PC-9 (cell line): ENCODE measurements around the gene YPEL1. TPM values are rescaled to one million over a fixed set of nuclear protein-coding genes. Genes with fewer than 3 reads are reported as not detected.
"Not testable (repeated sequence)": the region's sequence is repeated elsewhere in the genome, so short reads cannot be mapped to it uniquely, and the experiment has no call there.

Source experiments
- BruUV-seq: library from RNA; stranded (reverse); fragments of 400-500 nt; replicated peaks from 2 replicates; lab custom pipeline; 2021; lab: Mats Ljungman, UMichigan
- CTCF ChIA-PET: fragments of 300-600 bp; sonication (Branson Sonifier 250); formaldehyde crosslinking; loops from one replicate; lab custom pipeline; 2022; ENCODE audit warnings: antibody characterized with exemption; lab: Charles Lee
- POLR2A ChIA-PET: fragments of 300-600 bp; sonication (Branson Sonifier 250); formaldehyde crosslinking; loops from one replicate; lab custom pipeline; 2022; ENCODE audit warnings: antibody characterized with exemption; ENCODE audit not compliant: unreplicated experiment; lab: Charles Lee
- DNase-seq, 2 experiments: peaks; one replicate each; pipeline versions ENCODE4 v3.0.0 to v3.0.0-alpha.2; 2015 to 2022; ENCODE audit warnings: mixed read lengths in 1 of 2
- H2AFZ ChIP-seq: fragments of 200-600 bp; sonication (generic); 2 replicates; pipeline ENCODE4 v1.8.1; 2017; ENCODE audit warnings: antibody characterized with exemption
- H3F3A ChIP-seq: fragments of 200-600 bp; sonication (generic); 2 replicates; pipeline ENCODE4 v1.8.1; 2017; ENCODE audit warnings: antibody characterized with exemption, mild to moderate bottlenecking, low read depth; ENCODE audit not compliant: insufficient read depth
- H3K27ac ChIP-seq: fragments of 200-600 bp; sonication (generic); 2 replicates; pipeline ENCODE4 v1.6.1; 2016; ENCODE audit warnings: mixed run types
- H3K27me3 ChIP-seq: fragments of 200-600 bp; sonication (generic); 2 replicates; pipeline ENCODE4 v1.6.1; 2016; ENCODE audit warnings: low read depth, mixed run types; ENCODE audit not compliant: insufficient read depth
- H3K36me3 ChIP-seq: fragments of 200-600 bp; sonication (generic); 2 replicates; pipeline ENCODE4 v1.6.1; 2016; ENCODE audit warnings: low read depth, mixed run types
- H3K4me1 ChIP-seq: fragments of 200-600 bp; sonication (generic); replicated peaks from 2 replicates; pipeline ENCODE4 v1.6.1; 2016; ENCODE audit warnings: mixed run types; ENCODE audit not compliant: insufficient read depth
- H3K4me2 ChIP-seq: fragments of 200-600 bp; sonication (generic); 2 replicates; pipeline ENCODE4 v1.6.1; 2017; ENCODE audit warnings: mixed run types
- H3K4me3 ChIP-seq: fragments of 200-600 bp; sonication (generic); 2 replicates; pipeline ENCODE4 v1.6.1; 2016; ENCODE audit warnings: mixed run types
- H3K79me2 ChIP-seq: fragments of 200-600 bp; sonication (generic); 2 replicates; pipeline ENCODE4 v1.6.1; 2017; ENCODE audit warnings: low read depth, mixed run types
- H3K9me2 ChIP-seq: fragments of 200-600 bp; sonication (generic); 2 replicates; pipeline ENCODE4 v1.8.1; 2017; ENCODE audit warnings: mild to moderate bottlenecking; ENCODE audit not compliant: insufficient read depth
- H3K9me3 ChIP-seq: fragments of 200-600 bp; sonication (generic); 2 replicates; pipeline ENCODE4 v1.8.1; 2016; ENCODE audit warnings: low read depth; ENCODE audit not compliant: insufficient read depth
- H4K20me1 ChIP-seq: fragments of 200-600 bp; sonication (generic); 2 replicates; pipeline ENCODE4 v1.8.1; 2017; ENCODE audit not compliant: insufficient read depth
- CTCF ChIP-seq: fragments of 200-600 bp; sonication (generic); conservative IDR thresholded peaks from 2 replicates; pipeline ENCODE4 v1.6.1; 2017; ENCODE audit warnings: mixed run types, antibody characterized with exemption, mild to moderate bottlenecking, moderate library complexity
- EZH2 ChIP-seq: fragments of 200-600 bp; sonication (generic); IDR thresholded peaks from 2 replicates; pipeline ENCODE4 v1.8.0; 2017; ENCODE audit warnings: antibody characterized with exemption, low read depth
- intact Hi-C: fragments of 100-400 bp; cut with micrococcal nuclease; formaldehyde crosslinking; loops from one replicate; pipeline ENCODE4 v1.10.0; 2022; ENCODE audit not compliant: unreplicated experiment
- total RNA-seq: library from RNA; stranded (reverse); gene quantifications from 2 replicates; pipeline ENCODE4 v1.2.3, GENCODE V29; 2021

Gene YPEL1
- total RNA-seq, 1 experiment from 2014 or later, result 5.2 TPM

GRCh38 chr22:21731503-21731902 is 4.1 kb downstream of the YPEL1 start:
- no peaks in the 10 kb centered on the region for H3K27me3 ChIP-seq
- no peak overlapping the region for H3K4me2 ChIP-seq
- no peaks in the 10 kb centered on the region for H3F3A ChIP-seq
- no peak for DNase-seq
- H2AFZ ChIP-seq, result no peak overlapping the region
- CTCF ChIA-PET, result no interaction called here
- H3K4me3 ChIP-seq, result no peak overlapping the region
- intact Hi-C loops, result loop anchor here (10.0 kb wide), 1 partner anchor 133 kb away; the partner anchor contains the start of gene MAPK1
- no peaks in the 10 kb centered on the region for H3K36me3 ChIP-seq
- no peaks in the 10 kb centered on the region for H3K9me3 ChIP-seq
- H3K4me1 ChIP-seq, result peaks cover 9% of the 10 kb centered on the region; the same call in 1 of the 2 replicates
- no peak for TF ChIP-seq CTCF
- TF ChIP-seq EZH2, result no peak
- H3K79me2 ChIP-seq, result no peaks in the 10 kb centered on the region
- no TSS peak for BruUV-seq
- no peak overlapping the region for H3K27ac ChIP-seq
- H3K9me2 ChIP-seq, result no peaks in the 10 kb centered on the region
- POLR2A ChIA-PET, result no interaction called here
- H4K20me1 ChIP-seq, result no peaks in the 10 kb centered on the region

- H3K9me3 ChIP-seq, result no peaks in the 10 kb centered on the region
- H3K27ac ChIP-seq, result no peak overlapping the region
- no peak overlapping the region for H3K4me2 ChIP-seq
- no TSS peak for BruUV-seq
- H3K27me3 ChIP-seq, result no peaks in the 10 kb centered on the region
- H3K9me2 ChIP-seq, result no peaks in the 10 kb centered on the region
- H3K4me1 ChIP-seq, result peaks cover 9% of the 10 kb centered on the region; the same call in 1 of the 2 replicates
- H3K4me3 ChIP-seq, result no peak overlapping the region
- CTCF ChIA-PET, result no interaction called here
- H2AFZ ChIP-seq, result no peak overlapping the region
- H3K36me3 ChIP-seq, result no peaks in the 10 kb centered on the region
- no peaks in the 10 kb centered on the region for H3K79me2 ChIP-seq
- intact Hi-C loops, result loop anchor here (10.0 kb wide), 1 partner anchor 134 kb away; the partner anchor contains the start of gene MAPK1
- no peaks in the 10 kb centered on the region for H4K20me1 ChIP-seq
- H3F3A ChIP-seq, result no peaks in the 10 kb centered on the region
- TF ChIP-seq CTCF (no peak), EZH2 (no peak)
- POLR2A ChIA-PET, result no interaction called here
- no peak for DNase-seq
Observed at GRCh38 chr22:21730535-21731308, 4.9 kb downstream of the YPEL1 start.

GRCh38 chr22:21729184-21729583 is 6.4 kb downstream of the YPEL1 start:
- H3K27me3 ChIP-seq, H3K9me3 ChIP-seq, DNase-seq, H3K4me2 ChIP-seq, H3F3A ChIP-seq, H2AFZ ChIP-seq, CTCF ChIA-PET, POLR2A ChIA-PET, H3K36me3 ChIP-seq, H3K4me1 ChIP-seq, BruUV-seq, H3K27ac ChIP-seq, H4K20me1 ChIP-seq, H3K4me3 ChIP-seq, H3K9me2 ChIP-seq, H3K79me2 ChIP-seq, intact Hi-C loops: not testable (repeated sequence)
